Endodermal cell (in vitro differentiated cells): ENCODE results near the gene ELK4. TPM values are rescaled to one million over a fixed set of nuclear protein-coding genes. Genes with fewer than 3 reads are reported as not detected.

Experiments used
- DNase-seq: peaks from one replicate; pipeline ENCODE4 v3.0.0-alpha.2; 2017
- H3K27ac ChIP-seq: 2 replicates; pipeline ENCODE4 v1.5.1; 2013; ENCODE audit warnings: mild to moderate bottlenecking, low read depth, low read length, moderate library complexity
- H3K27me3 ChIP-seq: 2 replicates; pipeline ENCODE4 v1.6.1; 2013; ENCODE audit warnings: mild to moderate bottlenecking, low read length, moderate library complexity; ENCODE audit not compliant: insufficient read depth, control insufficient read depth, poor library complexity, severe bottlenecking
- H3K36me3 ChIP-seq: 2 replicates; pipeline ENCODE4 v1.7.0; 2013; ENCODE audit warnings: mild to moderate bottlenecking, low read length, moderate library complexity; ENCODE audit not compliant: control insufficient read depth, insufficient read depth
- H3K4me1 ChIP-seq: one replicate; pipeline ENCODE4 v1.7.0; 2013; ENCODE audit warnings: low read length; ENCODE audit not compliant: control insufficient read depth, insufficient read depth
- H3K4me3 ChIP-seq: 2 replicates; pipeline ENCODE4 v1.5.1; 2013; ENCODE audit warnings: mild to moderate bottlenecking, low read length, moderate library complexity
- H3K9ac ChIP-seq: 2 replicates; pipeline ENCODE4 v1.6.1; 2013; ENCODE audit warnings: mild to moderate bottlenecking, low read length, moderate library complexity; ENCODE audit not compliant: poor library complexity, severe bottlenecking; ENCODE audit errors: extremely low read depth
- H3K9me3 ChIP-seq: 2 replicates; pipeline ENCODE4 v1.6.1; 2013; ENCODE audit warnings: mild to moderate bottlenecking, low read length, moderate library complexity; ENCODE audit not compliant: control insufficient read depth
- H3K27ac Mint-ChIP-seq: 2 replicates; pipeline ENCODE4 v1.8.0; 2020; ENCODE audit warnings: mixed read lengths
- H3K27me3 Mint-ChIP-seq: 2 replicates; pipeline ENCODE4 v1.8.0; 2021; ENCODE audit warnings: mild to moderate bottlenecking, mixed read lengths; ENCODE audit not compliant: insufficient read depth
- H3K36me3 Mint-ChIP-seq: 2 replicates; pipeline ENCODE4 v1.8.0; 2020; ENCODE audit warnings: low read depth, mixed read lengths
- H3K4me1 Mint-ChIP-seq: 2 replicates; pipeline ENCODE4 v1.8.0; 2020; ENCODE audit warnings: mixed read lengths
- H3K4me3 Mint-ChIP-seq: 2 replicates; pipeline ENCODE4 v1.8.0; 2020; ENCODE audit warnings: mild to moderate bottlenecking, moderate library complexity, mixed read lengths
- H3K9me3 Mint-ChIP-seq: 2 replicates; pipeline ENCODE4 v1.8.0; 2020; ENCODE audit warnings: mild to moderate bottlenecking, mixed read lengths
- CTCF ChIP-seq: fragments of 200-600 bp; sonication (generic); conservative IDR thresholded peaks from 2 replicates; pipeline ENCODE4 v1.5.0; 2021; ENCODE audit warnings: antibody characterized with exemption, mild to moderate bottlenecking
- WGBS, 2 experiments: methylation state at CpG; one replicate each; pipeline versions ENCODE4 v1.1.5 to v1.1.7; 2013; ENCODE audit warnings: missing lambda C conversion rate in 2 of 2, mixed read lengths in 1 of 2; ENCODE audit not compliant: insufficient coverage in 1 of 2, insufficient read length in 1 of 2; 5-methylcytosine and 5-hydroxymethylcytosine counted together
- total RNA-seq, 2 donors: library from RNA; stranded (reverse); fragmentation: NEBNext Ultra II Directional in 1 of 2; extraction: Animal tissue kit (Norgen Biotek cat#: 25700) in 1 of 2; gene quantifications; 2 replicates in 1 of 2; 3 replicates in 1 of 2; pipeline ENCODE4 v1.2.1, GENCODE V29; 2021

Gene ELK4
- total RNA-seq, 2 donors from 2014 or later = 29.6 to 41.6 TPM

DNA sequence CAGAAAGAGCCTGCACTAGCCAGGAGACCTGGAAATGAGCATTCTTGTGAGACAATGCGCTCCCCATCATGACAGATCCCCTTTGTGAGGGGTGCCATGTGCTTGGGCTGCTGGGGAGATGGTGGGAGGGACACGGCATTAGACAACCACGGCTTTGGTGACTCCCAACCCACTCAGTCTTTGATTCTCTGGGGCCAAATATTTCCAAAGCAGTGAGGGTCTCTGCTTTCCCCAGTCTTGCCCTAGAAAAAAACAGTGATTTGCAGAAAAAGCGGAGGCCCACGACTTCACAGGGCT lies 38.3 kb upstream of the ELK4 start:
- no peak for DNase-seq
- Mint-ChIP-seq H3K9me3 (no peaks in the 10 kb centered on the region), H3K4me3 (peak overlapping the region; percentile 39), H3K4me1 (peaks cover 66% of the 10 kb centered on the region), H3K36me3 (no peaks in the 10 kb centered on the region), H3K27ac (peak overlapping the region; percentile 92), H3K27me3 (peaks cover 6% of the 10 kb centered on the region)
- Histone ChIP-seq H3K27me3 (no peaks in the 10 kb centered on the region), H3K36me3 (no peaks in the 10 kb centered on the region), H3K9me3 (no peaks in the 10 kb centered on the region), H3K4me3 (peak overlapping the region; percentile 70), H3K27ac (peak overlapping the region; percentile 100), H3K9ac (peak overlapping the region; percentile 56), H3K4me1 (peaks cover 19% of the 10 kb centered on the region)
- no peak for TF ChIP-seq CTCF
- 45 to 53% methylated on average over 5 of the region's 5 CpGs for WGBS, 2 experiments

- no peaks in the 10 kb centered on the region for H3K36me3 ChIP-seq
- DNase-seq = peak; percentile 53
- no peak overlapping the region for H3K9ac ChIP-seq
- peak overlapping the region; percentile 100 for H3K27ac ChIP-seq
- WGBS, 2 experiments = 61 to 63% methylated on average over 3 to 20 of the region's 20 CpGs
- Mint-ChIP-seq H3K9me3 (no peaks in the 10 kb centered on the region), H3K27me3 (peaks cover 6% of the 10 kb centered on the region), H3K36me3 (no peaks in the 10 kb centered on the region), H3K4me1 (peaks cover 68% of the 10 kb centered on the region), H3K4me3 (peak overlapping the region; percentile 39), H3K27ac (peak overlapping the region; percentile 92)
- H3K27me3 ChIP-seq = no peaks in the 10 kb centered on the region
- H3K4me3 ChIP-seq = peak overlapping the region; percentile 70
- no peak for TF ChIP-seq CTCF
- peaks cover 19% of the 10 kb centered on the region for H3K4me1 ChIP-seq
- H3K9me3 ChIP-seq = no peaks in the 10 kb centered on the region
Measured at GRCh38 chr1:205669341-205670149, 37.7 kb upstream of the ELK4 start.

GRCh38 chr1:205668951-205669340 lies 37.1 kb upstream of the ELK4 start:
- Mint-ChIP-seq H3K9me3 (no peaks in the 10 kb centered on the region), H3K4me1 (peaks cover 68% of the 10 kb centered on the region), H3K4me3 (no peak overlapping the region), H3K27ac (no peak overlapping the region), H3K27me3 (peaks cover 6% of the 10 kb centered on the region), H3K36me3 (no peaks in the 10 kb centered on the region)
- H3K27me3 ChIP-seq = no peaks in the 10 kb centered on the region
- H3K9me3 ChIP-seq = no peaks in the 10 kb centered on the region
- DNase-seq = no peak
- no peak overlapping the region for H3K4me3 ChIP-seq
- WGBS, 2 experiments = 70 to 73% methylated on average over 3 to 5 of the region's 5 CpGs
- H3K4me1 ChIP-seq = peaks cover 19% of the 10 kb centered on the region
- no peaks in the 10 kb centered on the region for H3K36me3 ChIP-seq
- TF ChIP-seq CTCF = peak; percentile 29
- peak overlapping the region; percentile 100 for H3K27ac ChIP-seq
- no peak overlapping the region for H3K9ac ChIP-seq
